ENCODE results near the gene SYCP3. TPM values are rescaled to one million over a fixed set of nuclear protein-coding genes. Genes with fewer than 3 reads are reported as not detected.

The SYCP3 gene
- total and polyA plus RNA-seq, 2 of the 13 experiments (the other 11 are each of a cell fraction or from before 2014, with no cell fraction given), result not detected

GRCh38 chr12:101782273-101782731, 43.0 kb upstream of the SYCP3 start (continued):
- TF ChIP-seq ZNF318 (CRISPR knock-in tag; IDR thresholded peaks at IDR 0.05), result no peak
- TF ChIP-seq SNRNP70 (IDR thresholded peaks at IDR 0.05; ENCODE audit: low read depth, low read length), result no peak

- CTCF ChIA-PET (ENCODE audit: low intra/inter-chr PET ratio, low total read pairs), result no interaction called here
- Histone ChIP-seq H3K4me3 (replicated peaks in 1 of 3; ENCODE audit: insufficient read depth in 1 of 3, low read depth in 2 of 3, low read length in 3 of 3) (no peak overlapping the region), H3K4me1 (ENCODE audit: insufficient read depth, low read length) (peaks cover 14% of the 10 kb centered on the region; the same call in 1 of the 2 replicates), H3K4me2 (ENCODE audit: low read depth, low read length) (no peak overlapping the region), H2AFZ (ENCODE audit: low read length) (no peak overlapping the region), H3K27me3 (ENCODE audit: control insufficient read depth in 1 of 2, insufficient read depth in 2 of 2, low read length in 2 of 2) (no peaks in the 10 kb centered on the region), H4K20me1 (ENCODE audit: insufficient read depth, low read length) (no peaks in the 10 kb centered on the region), H3K79me2 (ENCODE audit: insufficient read depth, low read length) (no peaks in the 10 kb centered on the region), H3K36me3 (replicated peaks in 1 of 2; ENCODE audit: control insufficient read depth in 1 of 2, insufficient read depth in 2 of 2, low read length in 2 of 2) (peaks cover 0 to 1% of the 10 kb centered on the region in 2 experiments; a peak in 2 of 5 replicates), H3K9me3 (ENCODE audit: low read length) (no peaks in the 10 kb centered on the region), H3K9ac (ENCODE audit: insufficient read depth, low read depth, low read length) (no peak overlapping the region), H3K27ac (ENCODE audit: extremely low read length, insufficient read depth, low read length) (no peak overlapping the region)
- POLR2A ChIA-PET, result no interaction called here
- 88% methylated on average over 3 of the region's 3 CpGs for WGBS (ENCODE audit: low lambda C conversion rate)
- FAIRE-seq (no peak), ATAC-seq (no peak), DNase-seq (ENCODE audit: low spot score) (no peak)
- intact Hi-C loops (cut with micrococcal nuclease; ENCODE audit: unreplicated experiment), result no loop called here
- TF ChIP-seq ZNF891 (CRISPR knock-in tag; IDR thresholded peaks at IDR 0.05) (no peak), SNAPC5 (CRISPR knock-in tag; IDR thresholded peaks at IDR 0.05; ENCODE audit: borderline replicate concordance) (no peak), POLR2AphosphoS5 (IDR thresholded peaks at IDR 0.05; ENCODE audit: low read depth, low read length) (no peak), SRSF4 (IDR thresholded peaks at IDR 0.05; ENCODE audit: low read depth, low read length, poor library complexity, severe bottlenecking) (no peak), ZUFSP (CRISPR knock-in tag; IDR thresholded peaks at IDR 0.05; ENCODE audit: borderline replicate concordance) (no peak), ZNF101 (CRISPR knock-in tag; IDR thresholded peaks at IDR 0.05; ENCODE audit: borderline replicate concordance, low read depth) (no peak), THAP8 (CRISPR knock-in tag; IDR thresholded peaks at IDR 0.05; ENCODE audit: borderline replicate concordance) (no peak), HNF4G (IDR thresholded peaks at IDR 0.05; ENCODE audit: borderline replicate concordance, low read depth, low read length) (no peak), HNF4G (CRISPR knock-in tag; IDR thresholded peaks at IDR 0.05; ENCODE audit: borderline replicate concordance, low read depth) (no peak), PLRG1 (conservative IDR thresholded peaks at IDR 0.05) (no peak), RXRB (CRISPR knock-in tag; IDR thresholded peaks at IDR 0.05; ENCODE audit: borderline replicate concordance) (no peak)
- in situ Hi-C loops (cut with HindIII; ENCODE audit: extremely low pct_ligation_motif_present, low pct_unique_long_range_greater_than_20kb), result no loop called here
- no TSS peak for BruUV-seq (replicated peaks)
Observed at GRCh38 chr12:101781834-101782233, 42.6 kb upstream of the SYCP3 start.
